ENCODE results near the gene INAFM1. TPM values are rescaled to one million over a fixed set of nuclear protein-coding genes. Genes with fewer than 3 reads are reported as not detected.
"Not testable (repeated sequence)": the region's sequence is repeated elsewhere in the genome, so short reads cannot be mapped to it uniquely, and the experiment has no call there.

Gene INAFM1
- total and polyA plus RNA-seq, 12 donors: 9.2 to 16.4 (median 12.5) TPM

DNA sequence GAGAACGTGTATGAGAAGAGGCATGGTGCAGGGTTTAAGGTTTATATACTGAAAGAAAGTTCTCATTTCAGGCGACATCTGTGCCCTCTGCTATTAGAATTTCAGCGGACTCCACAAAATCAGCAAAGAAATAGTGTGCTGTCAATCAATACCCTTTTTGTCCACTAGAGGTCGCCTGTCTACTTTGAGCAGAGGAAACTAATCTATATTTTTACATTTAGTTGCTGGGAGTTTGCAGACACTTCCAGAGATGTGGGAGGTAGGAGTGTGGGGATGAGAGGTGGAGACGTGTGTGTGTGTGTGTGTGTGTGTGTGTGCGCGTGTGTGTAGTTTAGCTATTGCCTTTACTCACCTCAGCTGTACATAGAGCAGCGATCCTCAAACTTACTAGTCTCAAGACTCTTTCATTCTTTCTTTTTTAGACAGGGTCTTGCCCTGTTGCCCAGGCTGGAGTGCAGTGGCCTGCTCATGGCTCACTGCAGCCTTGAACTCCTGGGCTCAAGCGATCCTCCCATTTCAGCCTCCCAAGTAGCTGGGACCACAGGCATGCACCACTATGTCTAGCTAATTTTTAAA lies 9.7 kb downstream of the INAFM1 start:
- WGBS, 2 donors: 39% methylated on average over 9 of the region's 9 CpGs
- Histone ChIP-seq H3K27ac (no peak overlapping the region), H3K9me3 (no peaks in the 10 kb centered on the region), H3K27me3 (no peaks in the 10 kb centered on the region), H3K4me3 (no peak overlapping the region), H3K36me3 (peaks cover 0 to 4% (median 0%) of the 10 kb centered on the region in 9 donors), H3K4me1 (peaks cover 0 to 13% (median 4%) of the 10 kb centered on the region in 9 donors)
- ATAC-seq (peak in 5 of 8 donors; percentile 20 to 51 (median 27)), DNase-seq (peak in 1 of 2 donors; percentile 55)
- intact Hi-C loops (cut with DNase I): loop anchor here in 2 of 10 donors (10.0 kb wide), 1 partner anchor 420 kb away; no protein-coding TSS in a partner anchor
- TF ChIP-seq, protein P1, sequence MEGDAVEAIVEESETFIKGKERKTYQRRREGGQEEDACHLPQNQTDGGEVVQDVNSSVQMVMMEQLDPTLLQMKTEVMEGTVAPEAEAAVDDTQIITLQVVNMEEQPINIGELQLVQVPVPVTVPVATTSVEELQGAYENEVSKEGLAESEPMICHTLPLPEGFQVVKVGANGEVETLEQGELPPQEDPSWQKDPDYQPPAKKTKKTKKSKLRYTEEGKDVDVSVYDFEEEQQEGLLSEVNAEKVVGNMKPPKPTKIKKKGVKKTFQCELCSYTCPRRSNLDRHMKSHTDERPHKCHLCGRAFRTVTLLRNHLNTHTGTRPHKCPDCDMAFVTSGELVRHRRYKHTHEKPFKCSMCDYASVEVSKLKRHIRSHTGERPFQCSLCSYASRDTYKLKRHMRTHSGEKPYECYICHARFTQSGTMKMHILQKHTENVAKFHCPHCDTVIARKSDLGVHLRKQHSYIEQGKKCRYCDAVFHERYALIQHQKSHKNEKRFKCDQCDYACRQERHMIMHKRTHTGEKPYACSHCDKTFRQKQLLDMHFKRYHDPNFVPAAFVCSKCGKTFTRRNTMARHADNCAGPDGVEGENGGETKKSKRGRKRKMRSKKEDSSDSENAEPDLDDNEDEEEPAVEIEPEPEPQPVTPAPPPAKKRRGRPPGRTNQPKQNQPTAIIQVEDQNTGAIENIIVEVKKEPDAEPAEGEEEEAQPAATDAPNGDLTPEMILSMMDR (IDR thresholded peaks at IDR 0.05): peak; percentile 74 to 89 (median 82)

DNA sequence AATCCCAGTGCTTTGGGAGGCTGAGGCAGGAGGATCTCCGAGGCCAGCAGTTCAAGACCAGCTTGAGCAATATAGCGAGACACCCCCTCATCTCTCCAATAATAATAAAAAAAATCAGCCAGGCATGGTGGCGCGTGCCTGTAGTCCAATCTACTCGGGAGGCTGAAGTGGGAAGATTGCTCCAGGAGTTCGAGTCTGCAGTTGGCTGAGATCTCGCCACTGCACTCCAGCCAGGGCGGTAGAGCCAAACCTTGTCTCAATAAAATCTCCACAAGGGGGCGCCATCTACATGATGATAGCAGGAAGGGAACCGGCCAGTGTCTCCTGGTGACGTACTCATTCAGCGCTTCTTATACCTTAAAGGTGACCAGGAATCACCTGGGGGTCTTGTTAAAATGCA lies 21.4 kb downstream of the INAFM1 start:
- no peak overlapping the region for H3K27ac ChIP-seq
- ATAC-seq (peak; percentile 67 to 88 (median 85)), DNase-seq (peak; percentile 32 to 83)
- no peaks in the 10 kb centered on the region for H3K9me3 ChIP-seq
- H3K4me3 ChIP-seq: no peak overlapping the region
- H3K27me3 ChIP-seq: no peaks in the 10 kb centered on the region
- 30 to 32% methylated on average over 12 of the region's 12 CpGs for WGBS, 2 donors
- H3K36me3 ChIP-seq: peaks cover 0 to 16% (median 0%) of the 10 kb centered on the region in 9 donors
- H3K4me1 ChIP-seq: peaks cover 0 to 5% (median 0%) of the 10 kb centered on the region in 9 donors
- intact Hi-C loops (cut with DNase I): loop anchor here in 6 of 10 donors (1.0 to 10.0 kb wide), 5 partner anchors 95 to 409 kb away; no protein-coding TSS in a partner anchor
- TF ChIP-seq, protein P1 (IDR thresholded peaks at IDR 0.05): peak; percentile 57 to 85 (median 76)

DNA sequence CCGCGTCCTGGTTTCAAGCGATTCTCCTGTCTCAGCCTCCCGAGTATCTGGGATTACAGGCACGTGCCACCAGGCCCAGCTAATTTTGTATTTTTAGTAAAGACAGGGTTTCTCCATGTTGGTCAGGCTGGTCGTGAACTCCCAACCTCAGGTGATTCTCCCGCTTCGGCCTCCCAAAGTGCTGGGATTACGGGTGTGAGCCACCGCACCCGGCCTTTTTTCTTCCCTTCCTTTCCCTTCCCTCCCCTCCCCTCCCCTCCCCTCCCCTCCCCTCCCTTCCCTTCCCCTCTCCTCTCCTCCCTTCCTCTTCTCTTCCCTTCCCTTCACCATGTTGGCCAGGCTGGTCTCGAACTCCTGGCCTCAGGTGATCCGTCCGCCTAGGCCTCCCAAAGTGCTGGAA lies 26.2 kb downstream of the INAFM1 start:
- not testable (repeated sequence) for H3K4me3 ChIP-seq, DNase-seq, ATAC-seq, H3K9me3 ChIP-seq, H3K36me3 ChIP-seq, H3K27ac ChIP-seq, H3K27me3 ChIP-seq
- 89 to 92% methylated on average over 13 to 14 of the region's 14 CpGs for WGBS, 2 donors
- intact Hi-C loops (cut with DNase I): loop anchor here in 3 of 10 donors (5.0 kb wide), 2 partner anchors 86 to 91 kb away; no protein-coding TSS in a partner anchor
- H3K4me1 ChIP-seq: peaks cover 0 to 11% (median 0%) of the 10 kb centered on the region in 9 donors

GRCh38 chr19:47302249-47302648 lies 27.6 kb downstream of the INAFM1 start:
- DNase-seq (no peak), ATAC-seq (no peak)
- no peaks in the 10 kb centered on the region for H3K9me3 ChIP-seq
- no peak overlapping the region for H3K4me3 ChIP-seq
- peaks cover 0 to 11% (median 0%) of the 10 kb centered on the region in 9 donors for H3K4me1 ChIP-seq
- no peaks in the 10 kb centered on the region for H3K27me3 ChIP-seq
- no peaks in the 10 kb centered on the region for H3K36me3 ChIP-seq
- H3K27ac ChIP-seq: no peak overlapping the region
- 95 to 96% methylated on average over 10 of the region's 10 CpGs for WGBS, 2 donors
- TF ChIP-seq, protein P1 (IDR thresholded peaks at IDR 0.05): no peak
- intact Hi-C loops (cut with DNase I): loop anchor here in 3 of 10 donors (5.0 kb wide), 2 partner anchors 85 to 90 kb away; no protein-coding TSS in a partner anchor

GRCh38 chr19:47303966-47304365 lies 29.3 kb downstream of the INAFM1 start:
- TF ChIP-seq, protein P1 (IDR thresholded peaks at IDR 0.05): no peak
- peaks cover 0 to 6% (median 0%) of the 10 kb centered on the region in 7 donors for H3K27me3 ChIP-seq
- no peak overlapping the region for H3K4me3 ChIP-seq
- no peak overlapping the region for H3K27ac ChIP-seq
- no peaks in the 10 kb centered on the region for H3K9me3 ChIP-seq
- WGBS, 2 donors: 77 to 80% methylated on average over 6 of the region's 6 CpGs
- no peaks in the 10 kb centered on the region for H3K36me3 ChIP-seq
- intact Hi-C loops (cut with DNase I): loop anchor here in 3 of 10 donors (5.0 kb wide), 2 partner anchors 83 to 88 kb away; no protein-coding TSS in a partner anchor
- DNase-seq (no peak), ATAC-seq (no peak)
- peaks cover 0 to 19% (median 0%) of the 10 kb centered on the region in 9 donors for H3K4me1 ChIP-seq
